ENCODE measurements around the gene GJC1.
"Not testable (repeated sequence)": the region's sequence is repeated elsewhere in the genome, so short reads cannot be mapped to it uniquely, and the experiment has no call there.

GJC1 gene

GRCh38 chr17:44844390-44844830, 14.3 kb upstream of the GJC1 start:
- no peak for DNase-seq (ENCODE audit: low read depth in 3 of 3)

DNA sequence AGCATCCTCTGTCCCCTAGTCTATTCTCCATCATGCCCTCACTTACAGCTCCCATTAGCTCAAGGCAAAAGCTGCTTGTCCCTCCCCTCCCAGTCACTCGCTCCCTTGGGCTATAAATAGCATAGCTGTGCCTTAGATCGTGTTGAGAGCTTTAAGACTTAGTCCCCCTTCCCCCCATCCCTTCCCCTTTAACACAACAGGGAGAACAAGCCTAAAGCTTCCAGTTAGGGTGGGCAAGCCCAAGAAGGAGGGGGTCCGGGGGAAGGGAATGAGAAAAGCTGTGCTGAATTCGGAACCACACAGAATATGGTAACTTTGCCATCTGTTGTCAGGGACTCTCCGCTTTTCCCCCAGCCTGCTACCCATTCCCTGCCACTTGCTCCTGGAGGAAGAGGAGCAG, 12.7 kb upstream of the GJC1 start:
- DNase-seq (ENCODE audit: low read depth in 3 of 3) = no peak

DNA sequence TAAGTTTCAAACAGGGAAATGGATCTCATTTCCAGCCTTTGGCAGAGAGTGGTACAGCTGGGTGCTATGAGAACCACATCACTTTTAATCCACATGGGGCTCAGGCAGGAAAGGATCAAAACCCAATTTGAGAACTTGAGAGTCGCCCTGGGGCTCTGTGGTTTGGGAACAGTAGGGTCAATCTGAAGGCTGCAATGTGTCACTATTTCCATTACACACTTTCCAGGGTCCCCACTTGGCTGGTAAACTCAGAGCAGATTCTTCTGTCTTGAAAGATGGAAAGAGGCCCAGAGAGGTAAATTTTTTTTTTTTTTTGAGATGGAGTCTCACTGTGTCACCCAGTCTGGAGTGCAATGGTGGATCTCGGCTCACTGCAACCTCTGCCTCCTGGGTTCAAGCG, 10.8 kb upstream of the GJC1 start:
- DNase-seq (ENCODE audit: low read depth in 3 of 3) = no peak

DNA sequence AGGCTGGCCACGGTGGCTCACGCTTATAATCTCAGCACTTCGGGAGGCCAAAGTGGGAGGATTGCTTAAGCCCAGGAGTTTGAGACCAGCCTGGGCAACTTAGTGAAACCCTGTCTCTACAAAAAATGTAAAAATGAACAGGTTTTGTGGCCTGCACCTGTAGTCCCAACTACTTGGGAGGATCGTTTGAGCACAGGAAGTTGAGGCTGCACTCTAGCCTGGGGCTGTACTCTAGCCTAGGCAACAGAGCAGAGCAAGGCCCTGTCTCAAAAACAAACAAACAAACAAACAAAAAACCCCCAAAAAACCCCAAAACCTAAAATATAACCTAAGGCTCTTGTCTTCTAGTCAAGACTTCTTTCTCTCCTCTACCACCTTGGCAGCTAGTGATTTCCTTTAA, 10.2 kb upstream of the GJC1 start:
- no peak for DNase-seq (ENCODE audit: low read depth in 3 of 3)

- DNase-seq (ENCODE audit: low read depth in 3 of 3) = no peak
These were observed 7.1 kb upstream of the GJC1 start for GRCh38 chr17:44837196-44837595.

- DNase-seq (ENCODE audit: low read depth in 3 of 3) = no peak
These were observed 2.7 kb upstream of the GJC1 start for GRCh38 chr17:44832805-44833204.

- no peak for DNase-seq (ENCODE audit: low read depth in 3 of 3)
These were observed 1.3 kb upstream of the GJC1 start for GRCh38 chr17:44831371-44831770.

DNA sequence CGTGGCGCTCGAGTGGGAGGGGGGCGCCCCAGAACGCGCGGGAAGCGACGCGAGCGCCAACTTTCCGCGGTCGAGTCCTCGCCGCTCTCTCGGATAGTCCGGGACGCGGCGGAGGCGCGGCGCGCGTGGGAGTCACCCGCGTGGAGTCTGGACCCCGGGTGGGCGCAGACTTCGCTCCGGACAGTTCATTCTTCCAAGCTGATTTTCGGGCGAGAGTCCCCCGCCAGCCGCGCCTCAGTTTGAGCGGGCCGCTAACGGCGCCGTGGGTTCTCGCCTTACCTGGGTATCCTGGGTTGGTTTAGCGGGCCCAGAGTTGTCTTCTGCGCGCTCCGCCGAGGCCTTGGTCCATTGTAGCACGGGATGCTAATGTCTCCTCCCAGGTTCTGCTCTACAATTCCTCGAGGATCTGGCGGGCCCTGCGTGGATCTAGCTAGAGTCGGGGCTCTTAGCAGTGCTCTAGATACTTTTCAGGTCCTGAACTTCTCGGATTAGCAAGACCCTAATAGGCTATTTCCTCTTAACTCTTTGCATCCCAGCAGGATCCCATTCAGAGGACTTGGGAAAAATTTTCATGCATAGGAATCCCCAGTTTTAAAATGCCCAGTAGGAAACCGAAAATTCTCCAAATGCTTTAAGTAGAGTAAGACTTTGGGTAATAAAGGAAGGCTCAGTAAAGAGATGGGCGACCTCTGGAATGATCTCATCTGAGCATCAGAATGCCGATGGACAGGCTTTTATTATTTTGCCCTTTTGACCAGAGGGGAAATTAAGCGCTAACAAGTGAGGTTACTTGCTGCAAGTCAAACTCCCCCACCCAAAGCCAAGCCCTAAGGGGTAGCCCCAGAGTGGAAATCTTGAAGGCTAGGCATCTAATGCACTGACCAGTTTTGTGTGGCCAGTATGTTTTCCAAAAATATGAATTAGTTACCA, 537 bp upstream of the GJC1 start:
- peak in 1 of 3 donors; percentile 17 for DNase-seq (ENCODE audit: low read depth in 3 of 3)

- DNase-seq (ENCODE audit: low read depth in 3 of 3) = peak in 1 of 3 donors; percentile 4
These were observed 1.1 kb downstream of the GJC1 start for GRCh38 chr17:44828919-44829522.

GRCh38 chr17:44827863-44828262, 2.2 kb downstream of the GJC1 start:
- DNase-seq (ENCODE audit: low read depth in 3 of 3) = no peak

- no peak for DNase-seq (ENCODE audit: low read depth in 3 of 3)
These were observed 3.8 kb downstream of the GJC1 start for GRCh38 chr17:44826123-44826790.

GRCh38 chr17:44825236-44825635, 4.9 kb downstream of the GJC1 start:
- not testable (repeated sequence) for DNase-seq (ENCODE audit: low read depth in 3 of 3)

- DNase-seq (ENCODE audit: low read depth in 3 of 3) = no peak
These were observed 9.4 kb downstream of the GJC1 start for GRCh38 chr17:44820631-44821212.

DNA sequence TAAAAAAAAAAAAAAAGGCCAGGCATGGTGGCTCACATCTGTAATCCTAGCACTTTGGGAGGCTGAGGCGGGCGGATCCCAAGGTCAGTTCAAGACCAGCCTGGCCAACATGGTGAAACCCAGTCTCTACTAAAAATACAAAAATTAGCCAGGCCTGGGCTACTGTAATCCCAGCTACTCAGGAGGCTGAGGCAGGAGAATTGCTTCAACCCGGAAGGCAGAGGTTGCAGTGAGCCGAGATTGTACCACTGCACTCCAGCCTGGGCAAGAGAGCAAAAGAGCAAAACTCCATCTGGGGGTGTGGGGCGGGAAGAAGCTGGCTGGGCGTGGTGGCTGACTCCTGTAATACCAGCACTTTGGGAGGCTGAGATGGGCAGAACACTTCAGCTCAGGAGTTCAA, 11.6 kb downstream of the GJC1 start:
- not testable (repeated sequence) for DNase-seq (ENCODE audit: low read depth in 3 of 3)

DNA sequence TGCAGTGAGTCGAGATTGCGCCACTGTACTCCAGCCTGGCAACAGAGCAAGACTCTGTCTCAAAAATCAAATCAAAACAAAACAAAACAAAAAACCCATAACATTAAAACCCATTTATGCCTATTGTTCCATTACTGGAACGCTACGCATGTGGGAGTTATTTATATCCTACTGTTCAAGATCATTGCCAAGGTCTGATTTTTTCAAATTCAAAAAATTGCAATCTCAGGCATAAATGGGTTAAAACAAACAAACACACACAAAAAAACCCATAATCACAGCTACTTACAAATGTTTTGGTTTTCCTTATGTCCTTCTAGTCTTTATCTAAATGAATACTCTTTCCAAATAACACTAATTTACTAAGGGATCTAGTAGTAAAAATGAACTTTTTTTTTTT, 17.8 kb downstream of the GJC1 start:
- no peak for DNase-seq (ENCODE audit: low read depth in 3 of 3)

GRCh38 chr17:44808656-44809388, 21.3 kb downstream of the GJC1 start:
- DNase-seq (ENCODE audit: low read depth in 3 of 3) = not testable (repeated sequence)

DNA sequence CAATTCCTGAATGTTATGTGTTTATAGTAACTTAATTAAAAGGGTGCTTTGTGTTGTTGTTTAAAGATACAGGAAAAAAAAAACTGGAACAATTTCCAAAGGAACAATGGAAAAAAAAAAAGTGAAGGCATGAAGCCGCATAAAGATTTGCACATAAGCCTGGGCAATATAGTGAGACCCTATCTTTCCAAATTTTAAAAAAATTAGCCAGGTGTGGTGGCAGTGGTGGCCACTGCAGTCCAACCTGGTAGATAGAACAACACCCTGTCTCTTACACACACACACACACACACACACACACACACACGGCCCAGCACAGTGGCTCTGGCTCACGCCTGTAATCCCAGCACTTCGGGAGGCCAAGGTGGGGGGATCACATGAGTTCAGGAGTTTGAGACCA, 21.9 kb downstream of the GJC1 start:
- no peak for DNase-seq (ENCODE audit: low read depth in 3 of 3)

- DNase-seq (ENCODE audit: low read depth in 3 of 3) = no peak
These were observed 22.3 kb downstream of the GJC1 start for GRCh38 chr17:44807817-44808155.

GRCh38 chr17:44807093-44807816, 22.8 kb downstream of the GJC1 start:
- DNase-seq (ENCODE audit: low read depth in 3 of 3) = no peak

GRCh38 chr17:44804302-44805089, 25.6 kb downstream of the GJC1 start:
- no peak for DNase-seq (ENCODE audit: low read depth in 3 of 3)
